Left ventricle myocardium inferior (tissue), 1 donor: ENCODE data around the gene FOXO3. TPM values are rescaled to one million over a fixed set of nuclear protein-coding genes. Genes with fewer than 3 reads are reported as not detected.
"Not testable (repeated sequence)": the region's sequence is repeated elsewhere in the genome, so short reads cannot be mapped to it uniquely, and the experiment has no call there.

Experiments
- DNase-seq: peaks from one replicate; pipeline ENCODE4 v3.0.0-alpha.2; 2020
- H3K27ac ChIP-seq: fragments of 200-600 bp; replicated peaks from 2 replicates; pipeline ENCODE4 v1.8.0; 2021
- H3K27me3 ChIP-seq: fragments of 200-600 bp; 2 replicates; pipeline ENCODE4 v1.8.0; 2021; ENCODE audit warnings: low read depth
- H3K36me3 ChIP-seq: fragments of 200-600 bp; 2 replicates; pipeline ENCODE4 v1.8.0; 2021
- H3K4me1 ChIP-seq: fragments of 200-600 bp; 2 replicates; pipeline ENCODE4 v1.8.0; 2021
- H3K4me3 ChIP-seq: fragments of 200-600 bp; 2 replicates; pipeline ENCODE4 v1.8.0; 2021; ENCODE audit warnings: mild to moderate bottlenecking, moderate library complexity
- H3K9me3 ChIP-seq: fragments of 200-600 bp; replicated peaks from 2 replicates; pipeline ENCODE4 v1.8.0; 2021
- intact Hi-C: fragments of 100-400 bp; cut with micrococcal nuclease; formaldehyde crosslinking; loops from one replicate; pipeline ENCODE4 v1.11.0; 2022
- total RNA-seq: library from RNA; stranded (reverse); fragmentation: NEBNext Ultra II Directional; extraction: Animal tissue kit (Norgen Biotek cat#: 25700); gene quantifications from one replicate; pipeline ENCODE4 v1.2.1, GENCODE V29; 2021
- TF ChIP-seq, protein P1 (sequence below): fragments of 200-600 bp; IDR thresholded peaks from 2 replicates; pipeline ENCODE4 v1.8.0; 2021; ENCODE audit warnings: antibody characterized with exemption, mild to moderate bottlenecking, borderline replicate concordance
- donor health status: DM: no; HTN: yes; CAD: no; lungs with severe emphysema.

Gene FOXO3
- total RNA-seq, 1 donor from 2014 or later: 34.8 TPM

DNA sequence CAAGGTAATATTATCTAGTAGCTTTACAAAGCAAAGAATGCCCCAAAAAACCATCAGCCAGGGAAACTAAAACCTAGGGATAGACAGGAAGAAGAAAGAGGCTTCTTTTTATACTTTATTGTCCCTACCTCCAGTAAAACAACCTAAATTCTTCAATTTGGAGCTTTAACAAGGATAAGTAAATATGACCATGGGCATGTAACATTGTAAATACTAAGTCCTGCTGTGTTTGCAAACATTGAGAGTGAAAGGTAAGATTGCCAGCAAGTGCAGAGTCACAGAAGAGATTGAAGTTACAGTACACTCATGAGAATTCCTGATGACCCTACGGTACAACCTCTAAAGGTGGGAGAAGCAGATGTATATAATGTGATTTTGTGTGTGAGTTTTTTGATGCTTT, 117.2 kb downstream of the FOXO3 start:
- DNase-seq: no peak
- Histone ChIP-seq H3K4me1 (peaks cover 70% of the 10 kb centered on the region), H3K36me3 (peaks cover 6% of the 10 kb centered on the region), H3K9me3 (no peaks in the 10 kb centered on the region), H3K27ac (peak overlapping the region; percentile 57), H3K4me3 (no peak overlapping the region), H3K27me3 (no peaks in the 10 kb centered on the region)
- TF ChIP-seq, protein P1, sequence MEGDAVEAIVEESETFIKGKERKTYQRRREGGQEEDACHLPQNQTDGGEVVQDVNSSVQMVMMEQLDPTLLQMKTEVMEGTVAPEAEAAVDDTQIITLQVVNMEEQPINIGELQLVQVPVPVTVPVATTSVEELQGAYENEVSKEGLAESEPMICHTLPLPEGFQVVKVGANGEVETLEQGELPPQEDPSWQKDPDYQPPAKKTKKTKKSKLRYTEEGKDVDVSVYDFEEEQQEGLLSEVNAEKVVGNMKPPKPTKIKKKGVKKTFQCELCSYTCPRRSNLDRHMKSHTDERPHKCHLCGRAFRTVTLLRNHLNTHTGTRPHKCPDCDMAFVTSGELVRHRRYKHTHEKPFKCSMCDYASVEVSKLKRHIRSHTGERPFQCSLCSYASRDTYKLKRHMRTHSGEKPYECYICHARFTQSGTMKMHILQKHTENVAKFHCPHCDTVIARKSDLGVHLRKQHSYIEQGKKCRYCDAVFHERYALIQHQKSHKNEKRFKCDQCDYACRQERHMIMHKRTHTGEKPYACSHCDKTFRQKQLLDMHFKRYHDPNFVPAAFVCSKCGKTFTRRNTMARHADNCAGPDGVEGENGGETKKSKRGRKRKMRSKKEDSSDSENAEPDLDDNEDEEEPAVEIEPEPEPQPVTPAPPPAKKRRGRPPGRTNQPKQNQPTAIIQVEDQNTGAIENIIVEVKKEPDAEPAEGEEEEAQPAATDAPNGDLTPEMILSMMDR: no peak
- intact Hi-C loops: loop anchor here (10.0 kb wide), 1 partner anchor 217 kb away; no protein-coding TSS in a partner anchor

GRCh38 chr6:108680314-108680713, 119.6 kb downstream of the FOXO3 start:
- H3K4me1 ChIP-seq: peaks cover 67% of the 10 kb centered on the region
- H3K36me3 ChIP-seq, intact Hi-C loops, H3K4me3 ChIP-seq, H3K9me3 ChIP-seq, H3K27ac ChIP-seq, H3K27me3 ChIP-seq, DNase-seq: not testable (repeated sequence)

DNA sequence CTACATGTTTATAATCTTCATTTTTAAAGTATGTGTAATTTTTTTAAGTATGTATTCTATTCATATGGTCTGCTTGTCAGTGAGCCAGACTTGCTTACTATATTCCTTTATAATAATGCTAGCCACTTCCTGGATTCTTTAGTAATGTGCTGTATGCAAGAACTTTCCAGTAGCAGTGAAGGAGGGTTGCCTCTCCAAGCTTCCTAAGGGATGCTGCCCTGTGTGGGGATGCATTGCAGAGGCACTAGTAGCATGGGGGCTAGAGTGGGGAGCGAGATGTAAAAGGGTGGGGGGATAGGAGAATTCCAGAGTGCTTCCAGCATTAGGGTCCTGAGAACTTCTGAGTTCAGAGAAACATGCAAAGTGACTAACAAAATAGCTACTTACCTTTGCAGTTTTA, 121.0 kb downstream of the FOXO3 start:
- H3K36me3 ChIP-seq: peaks cover 15% of the 10 kb centered on the region
- H3K4me3 ChIP-seq, H3K27me3 ChIP-seq, intact Hi-C loops, DNase-seq, H3K9me3 ChIP-seq: not testable (repeated sequence)
- peak overlapping the region; percentile 51 for H3K27ac ChIP-seq
- H3K4me1 ChIP-seq: peaks cover 66% of the 10 kb centered on the region

- H3K36me3 ChIP-seq: peaks cover 21% of the 10 kb centered on the region
- H3K27ac ChIP-seq: peak overlapping the region; percentile 51
- H3K27me3 ChIP-seq, intact Hi-C loops, DNase-seq, H3K4me3 ChIP-seq, H3K9me3 ChIP-seq: not testable (repeated sequence)
- H3K4me1 ChIP-seq: peaks cover 66% of the 10 kb centered on the region
These were observed 121.8 kb downstream of the FOXO3 start for GRCh38 chr6:108682383-108683119.

GRCh38 chr6:108683976-108684375, 123.3 kb downstream of the FOXO3 start:
- DNase-seq, intact Hi-C loops, H3K27ac ChIP-seq, H3K27me3 ChIP-seq, H3K9me3 ChIP-seq, H3K4me3 ChIP-seq: not testable (repeated sequence)
- peaks cover 21% of the 10 kb centered on the region for H3K36me3 ChIP-seq
- H3K4me1 ChIP-seq: peaks cover 69% of the 10 kb centered on the region

DNA sequence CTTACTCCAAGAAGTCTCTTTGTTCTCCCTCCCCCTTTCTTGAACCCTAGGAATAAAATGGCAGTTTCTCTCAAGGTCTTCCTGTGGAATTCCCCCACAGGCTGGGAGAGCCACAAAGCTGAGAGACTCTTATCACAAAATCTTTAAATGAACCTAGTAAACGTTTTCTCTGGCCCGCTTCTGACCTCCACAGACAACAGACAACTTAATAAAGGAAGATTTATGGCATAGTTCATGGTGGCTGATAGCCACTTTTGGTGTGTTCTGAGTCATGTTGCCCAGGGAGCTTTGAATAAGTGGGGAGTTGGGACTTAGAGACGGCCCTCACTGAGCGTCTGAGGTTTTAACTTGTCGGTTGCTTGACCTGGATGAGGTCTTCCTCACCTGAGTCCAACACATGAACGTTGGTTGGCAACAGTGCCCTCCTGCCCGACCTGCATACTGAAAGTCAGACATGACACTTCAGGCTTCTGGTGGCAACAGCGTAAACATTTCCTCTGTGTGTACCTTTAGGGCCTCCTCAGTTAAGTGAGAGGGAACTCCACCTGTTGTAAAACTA, 124.1 kb downstream of the FOXO3 start:
- Histone ChIP-seq H3K36me3 (peaks cover 17% of the 10 kb centered on the region), H3K27ac (peak overlapping the region; percentile 36), H3K4me3 (no peak overlapping the region), H3K27me3 (no peaks in the 10 kb centered on the region), H3K4me1 (peaks cover 78% of the 10 kb centered on the region), H3K9me3 (no peaks in the 10 kb centered on the region)
- TF ChIP-seq, protein P1: no peak
- no peak for DNase-seq
- intact Hi-C loops: no loop called here

GRCh38 chr6:108685970-108686369, 125.3 kb downstream of the FOXO3 start:
- no peak for DNase-seq
- no peak overlapping the region for H3K4me3 ChIP-seq
- intact Hi-C loops: no loop called here
- TF ChIP-seq, protein P1: no peak
- H3K27me3 ChIP-seq: no peaks in the 10 kb centered on the region
- peak overlapping the region; percentile 36 for H3K27ac ChIP-seq
- H3K36me3 ChIP-seq: peaks cover 22% of the 10 kb centered on the region
- peaks cover 88% of the 10 kb centered on the region for H3K4me1 ChIP-seq
- no peaks in the 10 kb centered on the region for H3K9me3 ChIP-seq
